Measurements from ENCODE around the gene LTBP1.
"Not testable (repeated sequence)": the region's sequence is repeated elsewhere in the genome, so short reads cannot be mapped to it uniquely, and the experiment has no call there.

The LTBP1 gene

GRCh38 chr2:33222309-33222708 lies 275.6 kb downstream of the LTBP1 start:
- no peak for DNase-seq (ENCODE audit: low spot score)

GRCh38 chr2:33223856-33224255 lies 277.1 kb downstream of the LTBP1 start:
- DNase-seq (ENCODE audit: low spot score) = no peak

- no peak for DNase-seq (ENCODE audit: low spot score)
These were observed 278.6 kb downstream of the LTBP1 start for GRCh38 chr2:33225350-33225749.

- DNase-seq (ENCODE audit: low spot score) = no peak
These were observed 279.8 kb downstream of the LTBP1 start for GRCh38 chr2:33226546-33226945.

GRCh38 chr2:33229646-33230045 lies 282.9 kb downstream of the LTBP1 start:
- no peak for DNase-seq (ENCODE audit: low spot score)

GRCh38 chr2:33230195-33230594 lies 283.4 kb downstream of the LTBP1 start:
- no peak for DNase-seq (ENCODE audit: low spot score)

- DNase-seq (ENCODE audit: low spot score) = no peak
These were observed 284.1 kb downstream of the LTBP1 start for GRCh38 chr2:33230842-33231241.

GRCh38 chr2:33235559-33235958 lies 288.8 kb downstream of the LTBP1 start:
- DNase-seq (ENCODE audit: low spot score) = not testable (repeated sequence)

GRCh38 chr2:33236482-33237385 lies 290.0 kb downstream of the LTBP1 start:
- no peak for DNase-seq (ENCODE audit: low spot score)

- no peak for DNase-seq (ENCODE audit: low spot score)
These were observed 291.4 kb downstream of the LTBP1 start for GRCh38 chr2:33238111-33238510.

GRCh38 chr2:33240178-33240577 lies 293.4 kb downstream of the LTBP1 start:
- no peak for DNase-seq (ENCODE audit: low spot score)

- no peak for DNase-seq (ENCODE audit: low spot score)
These were observed 294.3 kb downstream of the LTBP1 start for GRCh38 chr2:33241072-33241471.

- DNase-seq (ENCODE audit: low spot score) = no peak
These were observed 294.8 kb downstream of the LTBP1 start for GRCh38 chr2:33241581-33241980.

- no peak for DNase-seq (ENCODE audit: low spot score)
These were observed 296.1 kb downstream of the LTBP1 start for GRCh38 chr2:33242845-33243244.

- DNase-seq (ENCODE audit: low spot score) = no peak
These were observed 299.7 kb downstream of the LTBP1 start for GRCh38 chr2:33246432-33246831.

- no peak for DNase-seq (ENCODE audit: low spot score)
These were observed 300.6 kb downstream of the LTBP1 start for GRCh38 chr2:33247365-33247764.

GRCh38 chr2:33250417-33251029 lies 303.8 kb downstream of the LTBP1 start:
- DNase-seq (ENCODE audit: low spot score) = no peak

GRCh38 chr2:33256162-33256755 lies 309.5 kb downstream of the LTBP1 start:
- no peak for DNase-seq (ENCODE audit: low spot score)

GRCh38 chr2:33258387-33258786 lies 311.6 kb downstream of the LTBP1 start:
- no peak for DNase-seq (ENCODE audit: low spot score)

GRCh38 chr2:33262097-33262496 lies 315.3 kb downstream of the LTBP1 start:
- DNase-seq (ENCODE audit: low spot score) = no peak

- DNase-seq (ENCODE audit: low spot score) = no peak
These were observed 318.0 kb downstream of the LTBP1 start for GRCh38 chr2:33264766-33265165.

- DNase-seq (ENCODE audit: low spot score) = no peak
These were observed 319.0 kb downstream of the LTBP1 start for GRCh38 chr2:33265584-33266338.
